ENCODE results near the gene DTWD2.

- TF ChIP-seq CTCF (IDR thresholded peaks at IDR 0.05) (no peak), POLR2A (IDR thresholded peaks at IDR 0.05) (no peak)
These were observed 42.9 kb upstream of the DTWD2 start for GRCh38 chr5:119031011-119031886.

All from uterus (tissue), 2 donors.